MCF 10A (cell line): ENCODE data around the gene PROP1. TPM values are rescaled to one million over a fixed set of nuclear protein-coding genes. Genes with fewer than 3 reads are reported as not detected.
A peak's percentile ranks its signal among the peaks of the same experiment; 100 is the strongest.

ENCODE experiments used
- BruUV-seq: library from RNA; stranded (reverse); fragments of 400-500 nt; replicated peaks from 2 replicates; lab custom pipeline; 2021; lab: Mats Ljungman, UMichigan
- CTCF ChIA-PET: fragments of 300-600 bp; sonication (Branson Sonifier 250); formaldehyde crosslinking; extraction: SDS; loops from one replicate; lab custom pipeline; 2021; ENCODE audit warnings: antibody characterized with exemption, inconsistent platforms; lab: Yijun Ruan, JAX
- POLR2A ChIA-PET: fragments of 300-600, 350-650 bp; sonication (Branson Sonifier 250); formaldehyde crosslinking; extraction: SDS; loops from one replicate; lab custom pipeline; 2020; ENCODE audit warnings: antibody characterized with exemption, inconsistent platforms; lab: Yijun Ruan, JAX
- DNase-seq: peaks from one replicate; pipeline ENCODE4 v3.0.0-alpha.2; 2018; ENCODE audit not compliant: unreplicated experiment
- H3K27ac Mint-ChIP-seq: one replicate; pipeline ENCODE4 v1.8.0; 2022; ENCODE audit warnings: mild to moderate bottlenecking, low read depth, mixed read lengths; ENCODE audit not compliant: unreplicated experiment
- H3K27me3 Mint-ChIP-seq: one replicate; pipeline ENCODE4 v1.8.0; 2022; ENCODE audit warnings: mixed read lengths; ENCODE audit not compliant: insufficient read depth, unreplicated experiment
- H3K36me3 Mint-ChIP-seq: one replicate; pipeline ENCODE4 v1.8.0; 2022; ENCODE audit warnings: mild to moderate bottlenecking, moderate library complexity, mixed read lengths; ENCODE audit not compliant: insufficient read depth, unreplicated experiment
- H3K4me1 Mint-ChIP-seq: one replicate; pipeline ENCODE4 v1.8.0; 2022; ENCODE audit warnings: mixed read lengths; ENCODE audit not compliant: insufficient read depth, unreplicated experiment
- H3K4me3 Mint-ChIP-seq: one replicate; pipeline ENCODE4 v1.8.0; 2022; ENCODE audit warnings: mild to moderate bottlenecking, moderate library complexity, mixed read lengths; ENCODE audit not compliant: unreplicated experiment
- H3K9me3 Mint-ChIP-seq: one replicate; pipeline ENCODE4 v1.8.0; 2022; ENCODE audit warnings: mixed read lengths; ENCODE audit not compliant: unreplicated experiment
- intact Hi-C: fragments of 100-400 bp; cut with micrococcal nuclease; formaldehyde crosslinking; loops from 2 replicates; pipeline ENCODE4 v1.14.1; 2022
- total RNA-seq: library from RNA; stranded (reverse); gene quantifications from 2 replicates; pipeline ENCODE4 v1.2.3, GENCODE V29; 2022
- TF ChIP-seq, protein P1 (sequence below): fragments of 200-600 bp; IDR thresholded peaks from one replicate; pipeline ENCODE4 v1.8.0; 2022; ENCODE audit warnings: antibody characterized with exemption, mild to moderate bottlenecking; ENCODE audit not compliant: unreplicated experiment

PROP1 gene
- total RNA-seq, 1 experiment from 2014 or later = not detected

- BruUV-seq = no TSS peak
- Mint-ChIP-seq H3K4me3 (no peak overlapping the region), H3K27ac (no peak overlapping the region), H3K27me3 (peaks cover 36% of the 10 kb centered on the region), H3K36me3 (no peaks in the 10 kb centered on the region), H3K4me1 (no peaks in the 10 kb centered on the region), H3K9me3 (no peaks in the 10 kb centered on the region)
- POLR2A ChIA-PET = no interaction called here
- intact Hi-C loops = no loop called here
- TF ChIP-seq, protein P1, sequence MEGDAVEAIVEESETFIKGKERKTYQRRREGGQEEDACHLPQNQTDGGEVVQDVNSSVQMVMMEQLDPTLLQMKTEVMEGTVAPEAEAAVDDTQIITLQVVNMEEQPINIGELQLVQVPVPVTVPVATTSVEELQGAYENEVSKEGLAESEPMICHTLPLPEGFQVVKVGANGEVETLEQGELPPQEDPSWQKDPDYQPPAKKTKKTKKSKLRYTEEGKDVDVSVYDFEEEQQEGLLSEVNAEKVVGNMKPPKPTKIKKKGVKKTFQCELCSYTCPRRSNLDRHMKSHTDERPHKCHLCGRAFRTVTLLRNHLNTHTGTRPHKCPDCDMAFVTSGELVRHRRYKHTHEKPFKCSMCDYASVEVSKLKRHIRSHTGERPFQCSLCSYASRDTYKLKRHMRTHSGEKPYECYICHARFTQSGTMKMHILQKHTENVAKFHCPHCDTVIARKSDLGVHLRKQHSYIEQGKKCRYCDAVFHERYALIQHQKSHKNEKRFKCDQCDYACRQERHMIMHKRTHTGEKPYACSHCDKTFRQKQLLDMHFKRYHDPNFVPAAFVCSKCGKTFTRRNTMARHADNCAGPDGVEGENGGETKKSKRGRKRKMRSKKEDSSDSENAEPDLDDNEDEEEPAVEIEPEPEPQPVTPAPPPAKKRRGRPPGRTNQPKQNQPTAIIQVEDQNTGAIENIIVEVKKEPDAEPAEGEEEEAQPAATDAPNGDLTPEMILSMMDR = no peak
- CTCF ChIA-PET = no interaction called here
- no peak for DNase-seq
These were observed 1.8 kb upstream of the PROP1 start for GRCh38 chr5:177997846-177998245.

DNA sequence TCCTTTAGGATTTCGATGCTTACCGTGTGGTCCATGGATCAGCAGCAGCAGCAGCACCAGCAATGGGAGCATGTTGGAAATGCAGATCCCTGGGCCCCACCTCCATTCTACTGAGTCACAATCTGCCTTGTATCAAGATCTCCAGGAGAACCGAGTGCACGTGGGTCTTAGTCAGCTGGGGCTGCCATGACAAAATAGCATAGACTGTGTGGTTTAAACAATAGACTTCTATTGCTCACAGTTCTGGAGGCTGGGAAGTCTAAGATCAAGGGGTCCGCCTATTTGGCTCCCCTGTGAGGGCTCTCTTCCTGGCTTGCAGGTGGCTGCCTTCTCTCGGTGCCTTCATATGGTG lies 1.3 kb upstream of the PROP1 start:
- no TSS peak for BruUV-seq
- ChIA-PET POLR2A (no interaction called here), CTCF (no interaction called here)
- intact Hi-C loops = no loop called here
- no peaks in the 10 kb centered on the region for H3K9me3 Mint-ChIP-seq
- no peaks in the 10 kb centered on the region for H3K36me3 Mint-ChIP-seq
- H3K4me3 Mint-ChIP-seq = no peak overlapping the region
- H3K27me3 Mint-ChIP-seq = peaks cover 31% of the 10 kb centered on the region
- H3K27ac Mint-ChIP-seq = no peak overlapping the region
- H3K4me1 Mint-ChIP-seq = no peaks in the 10 kb centered on the region
- peak; percentile 42 for DNase-seq
- TF ChIP-seq, protein P1 = no peak

DNA sequence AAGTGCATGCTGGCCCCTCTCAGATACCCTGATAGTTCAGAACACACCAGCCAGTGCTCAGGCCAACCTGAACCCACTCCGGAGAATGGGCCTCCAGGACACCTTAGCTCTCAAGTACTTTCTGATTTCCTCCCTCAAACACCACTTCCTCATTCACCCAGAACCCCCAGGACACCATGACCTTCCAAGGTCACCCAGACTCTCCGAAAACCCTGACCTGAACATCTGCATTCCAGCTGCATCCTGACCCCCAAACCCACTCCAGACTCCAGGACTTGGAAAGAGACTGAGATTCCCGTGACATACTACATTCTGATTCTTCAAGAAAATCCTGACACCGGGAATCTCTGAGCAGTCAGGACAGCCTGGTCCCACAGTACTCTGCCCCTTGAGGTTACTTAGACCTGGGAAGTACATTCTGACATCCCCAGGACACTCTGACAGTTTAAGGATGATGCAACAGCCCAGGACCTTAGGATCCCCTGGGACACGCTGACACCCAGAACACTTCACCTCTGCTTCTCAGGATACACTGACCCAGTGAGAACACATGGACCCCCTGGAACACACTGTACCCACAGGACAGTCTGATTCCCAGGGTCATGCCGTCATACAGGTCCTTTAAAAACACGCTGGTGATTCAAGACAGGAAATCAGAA lies 747 bp upstream of the PROP1 start:
- TF ChIP-seq, protein P1 = no peak
- Mint-ChIP-seq H3K27me3 (peaks cover 26% of the 10 kb centered on the region), H3K36me3 (no peaks in the 10 kb centered on the region), H3K4me1 (no peaks in the 10 kb centered on the region), H3K9me3 (no peaks in the 10 kb centered on the region), H3K4me3 (no peak overlapping the region), H3K27ac (no peak overlapping the region)
- ChIA-PET CTCF (no interaction called here), POLR2A (no interaction called here)
- DNase-seq = no peak
- no TSS peak for BruUV-seq
- intact Hi-C loops = no loop called here

DNA sequence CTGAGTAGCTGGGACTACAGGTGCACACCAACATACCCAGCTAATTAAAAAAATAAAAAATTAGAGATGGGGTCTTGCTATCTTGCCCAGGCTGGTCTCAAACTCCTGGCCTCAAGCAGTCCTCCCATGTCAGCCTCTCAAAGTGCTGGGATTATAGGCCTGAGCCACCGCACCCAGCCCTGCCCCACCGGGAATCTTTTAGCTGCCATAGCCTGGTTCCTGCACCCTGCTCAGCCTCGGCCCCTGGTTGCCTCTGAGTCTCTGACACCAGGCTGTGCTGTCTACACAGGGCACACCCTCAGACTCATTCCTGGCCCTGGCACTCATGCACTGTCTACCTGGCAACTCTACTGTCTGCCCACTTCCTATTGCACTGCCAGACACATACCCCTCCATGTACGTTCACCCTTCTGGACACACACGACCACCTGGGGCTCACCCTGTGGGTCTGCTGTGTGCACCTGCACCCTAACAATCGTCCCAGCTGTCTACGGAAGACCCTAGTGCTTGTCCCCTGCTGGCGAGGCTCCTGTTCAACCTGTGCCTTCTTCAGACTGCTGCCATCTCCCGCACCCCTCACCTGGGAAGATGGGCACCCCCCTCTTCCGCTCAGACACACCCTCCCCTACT lies 1.4 kb downstream of the PROP1 start:
- no TSS peak for BruUV-seq
- Mint-ChIP-seq H3K27me3 (peaks cover 24% of the 10 kb centered on the region), H3K9me3 (no peaks in the 10 kb centered on the region), H3K4me3 (no peak overlapping the region), H3K27ac (no peak overlapping the region), H3K4me1 (no peaks in the 10 kb centered on the region), H3K36me3 (no peaks in the 10 kb centered on the region)
- ChIA-PET POLR2A (no interaction called here), CTCF (interaction anchor here (0.7 to 1.1 kb wide), 3 partner anchors 40 to 387 kb away, joined by 3 to 6 read pairs (median 3); no protein-coding TSS in a partner anchor)
- TF ChIP-seq, protein P1 = no peak
- intact Hi-C loops = no loop called here
- DNase-seq = no peak
